CMK (cell line): ENCODE data around the gene GRK6.
"Not testable (repeated sequence)": the region's sequence is repeated elsewhere in the genome, so short reads cannot be mapped to it uniquely, and the experiment has no call there.

Experiments
- DNase-seq: peaks from one replicate; pipeline ENCODE4 v3.0.0-alpha.2; 2010; ENCODE audit warnings: low read depth

Gene GRK6

DNA sequence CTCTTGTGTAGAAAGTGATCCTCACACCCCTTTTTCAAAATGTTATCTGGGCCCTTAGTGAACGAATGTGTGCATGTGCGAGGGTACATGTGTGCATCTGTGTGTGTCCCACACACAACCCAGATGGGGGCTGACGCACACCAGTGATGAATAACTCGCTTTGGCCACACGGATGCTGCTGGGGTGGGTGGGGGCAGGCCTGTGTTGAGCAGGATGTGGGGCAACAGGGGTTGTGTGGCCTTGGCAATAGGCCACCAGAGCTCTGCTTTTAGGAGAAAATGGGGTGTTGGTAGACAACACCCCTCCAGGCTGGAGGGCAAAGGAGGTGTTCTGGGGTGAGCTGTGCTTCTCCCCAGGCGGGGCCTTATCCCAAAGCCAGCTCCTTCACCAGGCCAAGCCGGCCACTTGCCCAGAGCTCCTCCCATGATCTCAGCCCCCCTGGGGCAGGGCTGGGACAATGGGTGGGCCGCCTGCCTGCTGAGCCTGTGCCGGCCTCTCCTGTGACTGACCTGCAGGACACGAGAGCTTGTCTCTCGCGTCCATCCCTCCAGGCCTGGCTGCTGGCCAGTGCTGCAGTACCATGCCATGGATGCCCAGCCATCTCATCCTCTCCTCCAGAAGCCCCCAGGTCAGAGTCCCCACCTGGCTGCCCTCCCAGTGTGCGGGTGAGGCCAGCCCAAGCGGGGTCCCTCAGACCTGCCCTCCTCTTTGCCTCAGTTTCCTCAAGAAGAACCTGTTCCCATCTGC, 45.3 kb downstream of the GRK6 start:
- no peak for DNase-seq

DNA sequence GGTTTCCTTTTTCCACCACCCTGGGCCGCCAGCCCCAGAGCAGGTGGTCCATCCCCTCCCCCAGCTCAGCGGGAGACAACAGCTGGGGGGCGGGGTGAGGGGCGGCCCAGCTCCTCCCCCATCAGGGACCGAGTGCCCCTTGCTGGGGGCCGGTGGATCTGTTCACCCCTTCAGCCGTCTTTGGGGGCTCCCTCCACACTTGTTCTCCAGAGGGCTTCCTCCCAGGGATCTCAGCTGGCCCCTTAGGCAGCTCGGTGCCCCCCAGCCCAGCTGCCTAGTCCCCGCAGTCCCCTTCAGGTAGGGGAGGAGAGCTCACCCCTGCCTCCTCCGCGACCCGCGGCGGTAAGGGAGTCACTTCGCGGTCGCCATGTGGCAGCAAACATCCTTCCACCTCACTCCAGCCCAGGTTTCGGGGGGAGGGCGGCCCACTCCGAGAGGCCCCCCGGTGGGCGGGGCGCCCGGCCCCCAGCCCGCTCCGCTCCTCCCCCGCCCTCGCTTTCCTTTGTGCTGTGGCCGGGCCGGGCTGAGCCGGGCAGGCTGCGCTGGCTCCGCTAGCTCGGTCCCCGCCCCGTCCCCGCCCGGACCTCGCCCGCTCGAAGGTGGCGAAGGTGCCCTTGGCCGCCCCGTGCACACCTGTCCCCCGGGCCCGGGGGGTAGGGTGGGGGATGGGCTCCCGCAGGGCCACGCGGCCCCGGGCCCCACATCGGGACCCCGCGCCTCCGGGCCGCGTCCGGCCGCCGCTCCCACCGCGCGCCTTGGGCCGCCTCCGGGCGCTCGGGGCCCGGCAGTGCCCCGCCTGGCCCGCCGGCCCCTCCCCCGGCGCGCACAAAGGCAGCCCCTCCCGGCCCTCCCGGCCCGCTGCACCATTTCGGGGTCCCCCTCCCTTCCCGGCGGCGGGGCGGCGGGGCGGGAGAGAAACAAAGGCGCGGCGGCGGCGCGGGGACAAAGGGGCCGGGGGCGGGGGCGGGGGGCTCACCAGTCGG, 46.3 kb downstream of the GRK6 start:
- DNase-seq = no peak

GRCh38 chr5:177473443-177474001, 47.0 kb downstream of the GRK6 start, which contains the start of gene DBN1:
DBN1 (minus strand) TSS chr5:177473634; CDS start chr5:177473521, 113 bp downstream.
- no peak for DNase-seq

GRCh38 chr5:177474002-177474476, 47.6 kb downstream of the GRK6 start:
- no peak for DNase-seq

DNA sequence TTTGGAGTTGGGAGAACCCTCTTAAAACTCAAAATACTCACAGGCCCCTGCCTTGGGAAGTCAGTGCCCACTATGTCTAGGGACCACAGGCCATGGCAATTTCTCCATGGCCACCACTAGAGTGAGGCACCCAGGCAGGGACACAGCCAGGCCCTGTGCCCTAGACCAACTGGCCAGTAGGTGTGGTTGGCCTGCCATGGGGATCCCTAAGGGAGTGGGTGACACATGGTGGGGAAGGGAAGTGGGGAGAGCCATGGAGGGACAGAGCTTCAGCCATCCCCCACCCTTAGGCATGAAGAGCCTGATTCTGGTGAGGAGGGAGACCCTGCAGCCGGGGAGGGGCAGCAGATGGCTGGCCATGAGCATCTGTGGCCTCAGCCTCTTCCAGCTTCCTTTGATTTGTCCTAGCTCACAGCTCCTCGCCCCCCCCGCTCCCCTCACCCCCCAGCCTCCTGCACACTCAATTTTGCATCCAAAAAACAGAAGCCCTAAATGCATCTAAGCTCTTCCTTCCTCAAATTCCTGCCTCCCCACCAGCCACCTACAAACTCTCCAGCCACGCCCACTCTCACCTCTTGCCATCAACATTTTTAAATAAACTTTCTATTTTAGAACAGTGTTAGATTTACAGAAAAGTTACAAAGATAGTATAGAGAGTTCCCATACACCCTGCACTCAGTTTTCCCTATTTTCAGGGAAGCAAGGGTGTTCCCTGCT, 48.5 kb downstream of the GRK6 start:
- no peak for DNase-seq

DNA sequence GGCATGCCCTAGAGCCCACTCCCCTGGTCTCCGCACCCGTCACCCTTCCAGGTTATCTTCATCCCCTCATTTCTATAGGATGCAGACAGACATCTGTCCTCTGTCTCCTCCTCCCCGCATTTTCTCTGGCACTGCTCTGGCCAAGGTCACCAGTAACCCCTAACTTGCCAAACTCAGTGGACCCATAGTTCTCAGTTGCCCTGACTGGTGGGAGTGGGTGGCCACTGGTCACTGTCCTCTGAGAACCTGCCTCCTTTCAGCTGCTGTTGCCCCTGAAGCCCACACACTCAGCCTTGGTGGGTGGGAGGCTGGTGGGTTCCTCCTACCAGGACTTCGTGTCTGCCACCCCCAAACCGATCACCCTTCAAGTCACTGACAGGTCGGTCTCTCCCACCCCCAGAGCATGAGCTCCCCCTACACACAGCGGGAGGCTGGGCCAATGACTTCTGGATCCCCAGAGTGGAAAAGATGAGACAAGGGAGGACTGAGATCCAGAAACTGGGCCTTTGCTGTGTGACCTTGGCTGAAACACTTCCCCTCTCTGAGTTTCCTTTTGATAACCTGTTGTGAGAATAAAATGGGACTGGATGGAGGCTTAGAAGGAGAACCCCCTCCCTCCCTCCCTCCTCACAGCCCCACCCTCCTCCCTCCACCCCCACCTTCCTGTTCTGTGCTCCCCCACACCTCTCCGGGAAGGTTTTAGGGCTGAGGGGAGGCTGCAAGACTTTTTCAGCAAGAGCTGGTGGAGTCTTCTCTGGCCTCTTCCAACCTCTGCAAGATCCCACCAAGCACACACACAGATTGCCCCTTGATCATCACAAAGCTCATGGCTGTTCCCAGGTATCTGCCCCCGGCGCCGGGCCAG, 49.3 kb downstream of the GRK6 start:
- DNase-seq = no peak

DNA sequence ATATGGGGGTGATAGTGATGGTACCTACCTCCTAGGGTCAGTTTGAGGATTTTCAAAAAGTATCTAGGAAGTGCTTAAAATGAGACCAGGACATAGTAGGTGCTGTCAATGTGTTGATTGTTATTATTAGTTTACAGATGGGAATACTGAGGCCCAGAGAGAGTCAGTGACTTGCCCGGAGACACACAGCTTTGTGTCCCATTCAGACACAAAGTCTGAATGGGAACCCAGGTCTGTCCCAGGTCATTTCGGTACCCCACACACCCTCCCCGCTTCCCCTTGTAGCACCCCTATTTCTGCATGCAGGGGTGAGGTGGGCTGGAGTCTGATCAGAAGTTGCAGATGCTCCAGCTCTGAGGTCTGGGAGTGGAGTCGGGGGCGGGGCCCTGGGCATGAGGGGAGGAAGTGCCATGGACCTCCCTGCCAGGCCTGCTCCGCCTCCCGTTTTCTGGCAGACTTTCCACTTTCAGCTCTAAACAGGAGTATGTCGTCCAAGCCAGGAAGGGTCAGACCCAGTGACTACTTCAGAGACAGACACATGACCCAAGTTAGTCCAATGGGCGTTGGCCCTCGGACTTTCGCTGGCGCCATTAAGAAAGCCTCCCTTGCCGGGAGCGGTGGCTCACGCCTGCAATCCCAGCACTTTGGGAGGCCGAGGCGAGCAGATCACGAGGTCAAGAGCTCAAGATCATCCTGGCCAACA, 50.2 kb downstream of the GRK6 start:
- DNase-seq = no peak

DNA sequence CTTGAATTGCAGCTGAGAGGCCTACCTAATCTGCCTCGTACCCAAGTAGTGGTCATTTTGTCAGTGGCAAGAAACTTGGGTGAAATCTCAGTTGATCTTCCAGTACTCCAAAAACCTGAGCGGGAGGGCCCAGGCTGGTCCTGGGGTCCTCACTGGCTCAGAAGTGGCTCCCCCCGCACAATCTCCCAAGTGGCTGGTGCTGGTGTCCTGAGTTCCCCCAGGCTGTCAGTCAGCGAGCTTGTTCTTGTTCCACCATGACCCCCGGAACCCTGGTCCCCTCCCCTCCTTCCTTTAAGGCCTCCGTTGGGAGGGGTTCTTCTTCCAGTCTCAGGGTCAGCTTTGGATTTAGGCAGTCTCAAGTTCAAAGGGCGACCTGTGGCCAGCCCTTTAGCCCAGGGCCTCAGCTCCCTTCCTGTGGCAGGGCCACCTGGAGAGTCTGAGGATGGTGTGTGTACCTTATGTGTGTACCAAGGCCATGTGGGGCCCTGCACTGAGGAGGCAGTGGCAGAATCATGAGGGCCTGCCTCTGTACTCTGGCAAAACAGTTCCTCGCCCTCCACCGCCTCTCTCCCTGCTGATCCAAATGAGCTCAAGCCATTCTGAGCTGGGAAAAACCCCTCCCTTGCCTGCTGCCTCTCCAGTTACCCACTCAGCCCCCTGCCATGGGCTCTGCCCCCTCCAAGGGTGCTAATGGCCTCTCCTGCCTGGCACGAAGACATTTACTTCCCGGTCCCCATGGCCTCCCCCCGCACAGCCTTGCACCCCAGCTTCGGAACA, 51.4 kb downstream of the GRK6 start:
- DNase-seq = no peak

GRCh38 chr5:177478711-177479646, 52.5 kb downstream of the GRK6 start:
- no peak for DNase-seq

GRCh38 chr5:177479774-177480173, 53.3 kb downstream of the GRK6 start:
- DNase-seq = no peak

- DNase-seq = no peak
Observed at GRCh38 chr5:177482359-177482795, 55.9 kb downstream of the GRK6 start.

- no peak for DNase-seq
Observed at GRCh38 chr5:177483042-177483441, 56.6 kb downstream of the GRK6 start.

GRCh38 chr5:177483994-177484901, 57.8 kb downstream of the GRK6 start:
- no peak for DNase-seq

- no peak for DNase-seq
Observed at GRCh38 chr5:177484902-177485549, 58.5 kb downstream of the GRK6 start.

DNA sequence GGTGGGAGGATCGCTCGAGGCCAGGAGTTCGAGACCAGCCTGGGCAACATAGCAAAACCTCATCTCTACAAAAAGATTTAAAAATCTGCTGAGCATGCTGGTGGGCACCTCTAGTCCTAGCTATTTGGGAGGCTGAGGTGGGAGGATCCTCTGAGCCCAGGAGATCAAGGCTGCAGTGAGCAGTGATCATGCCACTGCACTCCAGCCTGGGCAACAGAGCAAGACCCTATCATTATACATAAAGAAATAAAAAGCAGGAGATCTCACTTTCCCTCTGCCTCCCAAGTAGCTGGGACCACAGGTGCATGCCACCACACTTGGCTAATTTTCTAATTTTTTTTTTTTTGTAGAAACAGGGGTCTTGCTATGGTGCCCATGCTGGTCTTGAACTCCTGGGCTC, 59.3 kb downstream of the GRK6 start:
- DNase-seq = not testable (repeated sequence)

- no peak for DNase-seq
Observed at GRCh38 chr5:177486256-177486655, 59.8 kb downstream of the GRK6 start.

GRCh38 chr5:177487144-177487543, 60.7 kb downstream of the GRK6 start:
- no peak for DNase-seq
